ENCODE data around the gene TAS2R9.

The TAS2R9 gene

DNA sequence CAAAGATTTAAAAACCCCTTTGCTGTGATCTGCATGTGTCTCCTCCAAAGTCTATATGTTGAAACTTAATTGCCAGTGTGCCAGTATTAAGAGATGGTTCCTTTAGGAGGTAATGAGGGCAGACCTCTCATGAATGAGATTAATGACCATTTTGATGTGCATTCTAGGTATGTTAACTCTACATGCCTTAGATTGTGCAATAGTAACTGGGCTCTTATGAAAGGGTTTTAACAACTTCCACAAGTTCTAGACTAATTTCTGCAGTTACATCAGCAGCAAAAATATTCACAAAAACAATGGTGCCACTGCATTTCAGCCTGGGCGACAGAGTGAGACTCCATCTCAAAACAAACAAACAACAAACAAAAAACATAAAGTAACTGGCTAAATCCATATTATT, 20.0 kb upstream of the TAS2R9 start:
- Histone ChIP-seq H3K79me2 (ENCODE audit: low read length) (no peaks in the 10 kb centered on the region), H2AFZ (ENCODE audit: low read depth, low read length) (no peak overlapping the region), H3K9me3 (ENCODE audit: insufficient read depth, low read length) (no peaks in the 10 kb centered on the region), H3K36me3 (replicated peaks; ENCODE audit: low read depth, low read length) (no peaks in the 10 kb centered on the region), H3K27me3 (ENCODE audit: low read depth, low read length) (no peaks in the 10 kb centered on the region), H4K20me1 (ENCODE audit: insufficient read depth, low read length) (no peaks in the 10 kb centered on the region), H3K27ac (ENCODE audit: low read length) (no peak overlapping the region), H3K4me3 (ENCODE audit: low read length) (no peak overlapping the region), H3K4me2 (ENCODE audit: low read length) (no peak overlapping the region), H3K4me1 (ENCODE audit: low read length) (no peaks in the 10 kb centered on the region), H3K9ac (ENCODE audit: low read length) (no peak overlapping the region)
- TF ChIP-seq, protein P1, sequence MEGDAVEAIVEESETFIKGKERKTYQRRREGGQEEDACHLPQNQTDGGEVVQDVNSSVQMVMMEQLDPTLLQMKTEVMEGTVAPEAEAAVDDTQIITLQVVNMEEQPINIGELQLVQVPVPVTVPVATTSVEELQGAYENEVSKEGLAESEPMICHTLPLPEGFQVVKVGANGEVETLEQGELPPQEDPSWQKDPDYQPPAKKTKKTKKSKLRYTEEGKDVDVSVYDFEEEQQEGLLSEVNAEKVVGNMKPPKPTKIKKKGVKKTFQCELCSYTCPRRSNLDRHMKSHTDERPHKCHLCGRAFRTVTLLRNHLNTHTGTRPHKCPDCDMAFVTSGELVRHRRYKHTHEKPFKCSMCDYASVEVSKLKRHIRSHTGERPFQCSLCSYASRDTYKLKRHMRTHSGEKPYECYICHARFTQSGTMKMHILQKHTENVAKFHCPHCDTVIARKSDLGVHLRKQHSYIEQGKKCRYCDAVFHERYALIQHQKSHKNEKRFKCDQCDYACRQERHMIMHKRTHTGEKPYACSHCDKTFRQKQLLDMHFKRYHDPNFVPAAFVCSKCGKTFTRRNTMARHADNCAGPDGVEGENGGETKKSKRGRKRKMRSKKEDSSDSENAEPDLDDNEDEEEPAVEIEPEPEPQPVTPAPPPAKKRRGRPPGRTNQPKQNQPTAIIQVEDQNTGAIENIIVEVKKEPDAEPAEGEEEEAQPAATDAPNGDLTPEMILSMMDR (IDR thresholded peaks at IDR 0.05; ENCODE audit: low read depth, low read length), result no peak
- no peak for TF ChIP-seq EZH2phosphoT487 (IDR thresholded peaks at IDR 0.05; ENCODE audit: low read depth)

DNA sequence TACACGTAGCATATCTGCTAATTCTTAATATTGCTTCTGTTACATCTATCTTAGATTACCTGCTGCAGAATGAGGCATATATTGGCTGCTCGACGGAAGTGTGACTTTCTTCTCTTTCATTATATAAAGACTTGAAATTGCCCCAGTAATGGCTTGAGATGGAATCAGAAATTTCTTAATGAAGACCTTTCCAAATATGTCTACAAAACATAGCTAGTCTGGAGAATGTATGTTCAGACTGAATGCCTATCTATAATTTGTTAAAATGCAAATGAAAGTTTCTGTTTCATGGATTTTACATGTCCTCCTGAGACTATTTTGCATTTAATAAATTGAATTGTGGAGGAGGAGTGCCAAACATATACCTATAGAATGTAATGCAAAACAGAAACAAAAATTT, 16.3 kb upstream of the TAS2R9 start, which contains the start of gene TAS2R10:
TSS of gene TAS2R10 (minus strand) at position 101 of the 400 bp plus-strand sequence. CDS start at position 12, 89 bp downstream.
- Histone ChIP-seq H3K27ac (ENCODE audit: low read length) (no peak within 1 kb of the TSS), H3K4me1 (ENCODE audit: low read length) (no peaks in the 10 kb centered on the region), H3K36me3 (replicated peaks; ENCODE audit: low read depth, low read length) (no peaks in the 10 kb centered on the region), H3K27me3 (ENCODE audit: low read depth, low read length) (no peaks in the 10 kb centered on the region), H2AFZ (ENCODE audit: low read depth, low read length) (no peak within 1 kb of the TSS), H3K79me2 (ENCODE audit: low read length) (no peaks in the 10 kb centered on the region), H3K9ac (ENCODE audit: low read length) (no peak within 1 kb of the TSS), H3K9me3 (ENCODE audit: insufficient read depth, low read length) (no peaks in the 10 kb centered on the region), H4K20me1 (ENCODE audit: insufficient read depth, low read length) (no peaks in the 10 kb centered on the region), H3K4me2 (ENCODE audit: low read length) (no peak within 1 kb of the TSS), H3K4me3 (ENCODE audit: low read length) (no peak within 1 kb of the TSS)
- no peak for TF ChIP-seq EZH2phosphoT487 (IDR thresholded peaks at IDR 0.05; ENCODE audit: low read depth)
- TF ChIP-seq, protein P1 (IDR thresholded peaks at IDR 0.05; ENCODE audit: low read depth, low read length), result no peak

GRCh38 chr12:10824957-10825356, 15.0 kb upstream of the TAS2R9 start:
- no peak overlapping the region for H3K27ac ChIP-seq (ENCODE audit: low read length)
- H3K4me2 ChIP-seq (ENCODE audit: low read length), result no peak overlapping the region
- H3K9me3 ChIP-seq (ENCODE audit: insufficient read depth, low read length), result no peaks in the 10 kb centered on the region
- no peak overlapping the region for H2AFZ ChIP-seq (ENCODE audit: low read depth, low read length)
- no peaks in the 10 kb centered on the region for H4K20me1 ChIP-seq (ENCODE audit: insufficient read depth, low read length)
- TF ChIP-seq, protein P1 (IDR thresholded peaks at IDR 0.05; ENCODE audit: low read depth, low read length), result no peak
- TF ChIP-seq EZH2phosphoT487 (IDR thresholded peaks at IDR 0.05; ENCODE audit: low read depth), result no peak
- H3K4me1 ChIP-seq (ENCODE audit: low read length), result no peaks in the 10 kb centered on the region
- H3K9ac ChIP-seq (ENCODE audit: low read length), result no peak overlapping the region
- H3K36me3 ChIP-seq (replicated peaks; ENCODE audit: low read depth, low read length), result no peaks in the 10 kb centered on the region
- no peaks in the 10 kb centered on the region for H3K27me3 ChIP-seq (ENCODE audit: low read depth, low read length)
- H3K4me3 ChIP-seq (ENCODE audit: low read length), result no peak overlapping the region
- H3K79me2 ChIP-seq (ENCODE audit: low read length), result no peaks in the 10 kb centered on the region

- no peaks in the 10 kb centered on the region for H3K27me3 ChIP-seq (ENCODE audit: low read depth, low read length)
- no peaks in the 10 kb centered on the region for H4K20me1 ChIP-seq (ENCODE audit: insufficient read depth, low read length)
Measured at GRCh38 chr12:10811883-10812536, 2.0 kb upstream of the TAS2R9 start.

More at GRCh38 chr12:10811883-10812536, 2.0 kb upstream of the TAS2R9 start:
- H3K9ac ChIP-seq (ENCODE audit: low read length), result no peak overlapping the region
- H2AFZ ChIP-seq (ENCODE audit: low read depth, low read length), result no peak overlapping the region
- H3K9me3 ChIP-seq (ENCODE audit: insufficient read depth, low read length), result no peaks in the 10 kb centered on the region
- no peak overlapping the region for H3K4me2 ChIP-seq (ENCODE audit: low read length)
- no peaks in the 10 kb centered on the region for H3K79me2 ChIP-seq (ENCODE audit: low read length)
- no peak overlapping the region for H3K27ac ChIP-seq (ENCODE audit: low read length)
- no peak overlapping the region for H3K4me3 ChIP-seq (ENCODE audit: low read length)
- H3K4me1 ChIP-seq (ENCODE audit: low read length), result no peaks in the 10 kb centered on the region
- TF ChIP-seq, protein P1 (IDR thresholded peaks at IDR 0.05; ENCODE audit: low read depth, low read length), result no peak
- TF ChIP-seq EZH2phosphoT487 (IDR thresholded peaks at IDR 0.05; ENCODE audit: low read depth), result no peak
- H3K36me3 ChIP-seq (replicated peaks; ENCODE audit: low read depth, low read length), result no peaks in the 10 kb centered on the region
